Muscle layer of colon (tissue), 2 donors: ENCODE data around the gene CLIC3.

Experiments
- H3K27ac ChIP-seq: one replicate; pipeline ENCODE4 v1.7.0; 2013; ENCODE audit warnings: low read depth, mild to moderate bottlenecking, low read length, moderate library complexity
- H3K27me3 ChIP-seq, 2 donors: one replicate each; pipeline ENCODE4 v1.7.0; 2013; ENCODE audit warnings: low read length in 2 of 2, mild to moderate bottlenecking in 2 of 2; ENCODE audit not compliant: insufficient read depth in 2 of 2, control insufficient read depth in 1 of 2
- H3K36me3 ChIP-seq: one replicate; pipeline ENCODE4 v1.7.0; 2013; ENCODE audit warnings: mild to moderate bottlenecking, low read length; ENCODE audit not compliant: insufficient read depth
- H3K4me1 ChIP-seq: one replicate; pipeline ENCODE4 v1.7.0; 2013; ENCODE audit warnings: mild to moderate bottlenecking, low read length; ENCODE audit not compliant: insufficient read depth
- H3K4me3 ChIP-seq, 2 donors: one replicate each; pipeline ENCODE4 v1.7.0; 2013; ENCODE audit warnings: low read length in 2 of 2, low read depth in 1 of 2, mild to moderate bottlenecking in 1 of 2, moderate library complexity in 1 of 2
- H3K9ac ChIP-seq: one replicate; pipeline ENCODE4 v1.7.0; 2013; ENCODE audit warnings: low read length
- H3K9me3 ChIP-seq: one replicate; pipeline ENCODE4 v1.7.0; 2013; ENCODE audit warnings: mild to moderate bottlenecking, low read length
- donor health status: abdominal sarcoma.
- donor health status: Adenocarcinoma of cecum.

CLIC3 gene

DNA sequence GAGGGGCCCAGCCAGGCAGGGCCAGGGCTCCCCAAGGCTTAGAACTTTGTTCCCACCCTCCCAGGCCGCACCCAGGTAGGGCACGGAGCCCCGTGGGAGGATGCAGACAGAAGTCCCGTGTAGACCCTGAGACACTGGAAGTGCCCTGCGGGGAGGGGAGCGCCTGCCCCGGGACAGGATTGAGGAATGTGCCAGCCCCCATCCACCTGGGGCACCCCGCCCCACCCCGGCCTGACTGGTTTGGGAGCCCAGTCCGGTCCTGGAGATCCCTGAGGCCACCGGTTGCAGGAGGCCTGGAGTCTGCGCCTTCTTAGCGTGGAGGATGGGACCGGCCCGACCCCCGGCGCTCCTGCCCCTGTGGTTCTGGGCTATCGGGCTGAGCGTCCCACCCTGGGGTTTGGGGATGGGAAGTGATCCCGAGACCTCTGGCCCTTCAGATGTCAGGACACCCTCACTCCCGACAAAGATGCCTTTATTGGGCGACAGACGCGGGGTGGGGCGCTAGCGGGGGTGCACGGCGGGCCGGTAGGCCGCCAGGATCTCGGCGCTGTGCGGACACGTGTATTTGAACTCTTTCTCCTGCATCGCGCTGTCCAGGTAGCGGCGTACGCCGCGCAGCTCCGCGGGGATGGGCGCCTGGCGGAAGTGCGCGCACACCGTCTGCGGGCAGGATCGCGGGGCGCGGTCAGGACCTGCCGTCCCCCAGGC, 2.0 kb downstream of the CLIC3 start:
- H3K4me1 ChIP-seq, result peaks cover 17% of the 10 kb centered on the region
- H3K4me3 ChIP-seq, result no peak overlapping the region

DNA sequence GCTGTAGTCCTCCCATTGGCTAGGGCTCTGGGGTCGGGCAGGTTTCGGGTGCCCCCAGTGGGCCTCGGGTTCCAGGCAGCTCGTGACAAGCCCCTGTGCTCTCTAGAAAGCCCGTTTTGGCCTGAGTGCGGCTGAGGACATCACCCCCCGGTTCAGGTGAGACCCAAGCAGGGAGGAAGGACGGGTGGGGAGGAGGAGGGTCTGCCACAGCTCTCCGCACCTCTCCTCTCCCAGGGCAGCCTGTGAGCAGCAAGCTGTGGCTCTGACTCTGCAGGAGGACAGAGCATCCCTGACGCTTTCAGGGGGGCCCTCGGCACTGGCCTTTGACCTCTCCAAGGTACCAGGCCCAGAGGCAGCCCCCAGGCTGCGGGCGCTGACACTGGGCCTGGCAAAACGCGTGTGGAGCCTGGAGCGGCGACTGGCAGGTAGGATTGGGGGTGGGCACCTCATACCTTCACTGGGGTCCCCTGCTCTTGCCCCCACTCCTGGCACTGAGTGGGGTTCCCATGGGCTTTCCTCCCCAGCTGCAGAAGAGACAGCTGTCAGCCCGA, 3.5 kb downstream of the CLIC3 start:
- Histone ChIP-seq H3K36me3 (no peaks in the 10 kb centered on the region), H3K9me3 (no peaks in the 10 kb centered on the region), H3K27me3 (peaks cover 13 to 46% of the 10 kb centered on the region in 2 donors), H3K27ac (peak overlapping the region; percentile 76), H3K4me3 (peak overlapping the region; percentile 81 to 84), H3K9ac (no peak overlapping the region), H3K4me1 (peaks cover 17% of the 10 kb centered on the region)

More for the DNA sequence above, 2.0 kb downstream of the CLIC3 start:
- Histone ChIP-seq H3K9ac (no peak overlapping the region), H3K27ac (no peak overlapping the region), H3K36me3 (no peaks in the 10 kb centered on the region), H3K9me3 (no peaks in the 10 kb centered on the region), H3K27me3 (peaks cover 13 to 46% of the 10 kb centered on the region in 2 donors)

DNA sequence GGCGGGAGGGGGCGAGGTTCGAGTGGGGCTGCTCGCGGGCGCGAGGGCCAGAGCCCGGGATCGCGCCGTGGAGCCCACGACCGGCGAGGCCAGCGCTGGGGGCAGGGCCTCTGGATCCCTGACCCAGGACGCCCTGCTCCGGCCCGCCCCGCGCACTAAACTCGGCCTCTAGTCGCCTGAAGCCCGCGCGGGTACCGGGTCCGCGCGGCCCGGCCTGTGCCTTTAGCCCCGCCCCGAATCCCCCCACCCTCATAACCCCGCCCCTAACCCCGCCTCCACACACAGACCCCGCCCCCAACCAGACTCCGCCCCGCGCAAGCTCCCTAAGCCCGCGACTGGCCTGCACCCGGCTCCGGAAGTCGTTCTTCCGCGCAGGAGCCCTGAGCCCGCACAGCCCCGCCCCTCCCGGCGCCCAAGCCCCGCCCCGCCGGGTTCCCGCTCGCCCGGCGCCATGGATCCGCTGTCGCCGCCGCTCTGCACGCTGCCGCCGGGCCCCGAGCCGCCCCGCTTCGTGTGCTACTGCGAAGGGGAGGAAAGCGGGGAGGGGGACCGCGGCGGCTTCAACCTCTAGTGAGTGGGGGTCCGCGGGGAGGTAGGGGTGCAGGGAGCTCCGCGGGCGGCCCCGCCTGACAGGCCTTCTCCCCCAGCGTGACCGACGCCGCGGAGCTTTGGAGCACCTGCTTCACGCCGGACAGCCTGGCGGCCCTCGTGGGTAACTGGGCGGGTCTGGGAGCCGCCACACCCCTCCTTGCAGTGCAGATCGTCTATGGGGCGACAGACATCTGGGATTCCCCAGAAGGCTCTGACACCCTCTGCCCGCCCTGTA, 4.2 kb downstream of the CLIC3 start, which contains the start of gene PAXX:
TSS of gene PAXX (plus strand) at position 430 of the 826 bp plus-strand sequence. CDS start at position 452, 22 bp downstream.
- H3K9ac ChIP-seq, result no peak within 1 kb of the TSS
- peak within 1 kb of the TSS; percentile 81 to 84 for H3K4me3 ChIP-seq
- H3K27me3 ChIP-seq, result peaks cover 12 to 42% of the 10 kb centered on the region in 2 donors
- H3K36me3 ChIP-seq, result no peaks in the 10 kb centered on the region
- peaks cover 17% of the 10 kb centered on the region for H3K4me1 ChIP-seq
- H3K9me3 ChIP-seq, result no peaks in the 10 kb centered on the region
- H3K27ac ChIP-seq, result peak within 1 kb of the TSS; percentile 76

DNA sequence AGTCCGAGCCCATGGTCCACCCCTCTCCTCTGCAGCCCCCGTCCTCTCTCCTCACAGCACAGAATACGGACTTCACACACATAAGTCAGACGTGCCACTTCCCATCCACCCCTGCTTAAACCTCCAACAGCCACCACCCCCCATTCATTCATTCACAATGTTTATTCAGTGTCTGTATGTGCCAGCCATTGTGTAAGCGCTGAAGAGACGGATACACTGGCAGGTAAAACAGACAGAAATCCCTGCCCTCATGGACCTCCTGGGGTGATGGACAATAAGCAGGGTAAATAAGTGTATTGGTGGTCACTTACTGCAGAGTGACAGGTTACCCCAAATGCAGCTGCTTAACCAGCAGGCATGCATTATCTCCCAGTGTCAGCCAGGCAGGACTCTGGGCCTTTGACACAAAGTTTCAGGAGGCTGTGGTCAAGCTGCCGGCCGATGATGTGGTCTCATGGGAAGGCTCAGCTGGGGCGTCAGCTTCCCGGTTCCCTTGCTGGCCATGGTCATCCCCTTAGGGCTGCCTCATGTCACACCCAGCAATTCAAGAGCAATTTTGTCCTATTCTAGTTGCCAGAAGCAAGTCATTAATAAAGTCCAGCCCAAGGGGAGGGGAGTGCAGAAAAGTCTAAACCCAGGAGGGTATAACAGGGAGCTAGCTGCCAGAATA, 6.0 kb downstream of the CLIC3 start:
- H3K4me3 ChIP-seq, result no peak overlapping the region
- H3K9me3 ChIP-seq, result no peaks in the 10 kb centered on the region
- peaks cover 0 to 34% of the 10 kb centered on the region in 2 donors for H3K27me3 ChIP-seq
- H3K9ac ChIP-seq, result no peak overlapping the region
- peaks cover 11% of the 10 kb centered on the region for H3K4me1 ChIP-seq
- H3K36me3 ChIP-seq, result no peaks in the 10 kb centered on the region
- H3K27ac ChIP-seq, result no peak overlapping the region

DNA sequence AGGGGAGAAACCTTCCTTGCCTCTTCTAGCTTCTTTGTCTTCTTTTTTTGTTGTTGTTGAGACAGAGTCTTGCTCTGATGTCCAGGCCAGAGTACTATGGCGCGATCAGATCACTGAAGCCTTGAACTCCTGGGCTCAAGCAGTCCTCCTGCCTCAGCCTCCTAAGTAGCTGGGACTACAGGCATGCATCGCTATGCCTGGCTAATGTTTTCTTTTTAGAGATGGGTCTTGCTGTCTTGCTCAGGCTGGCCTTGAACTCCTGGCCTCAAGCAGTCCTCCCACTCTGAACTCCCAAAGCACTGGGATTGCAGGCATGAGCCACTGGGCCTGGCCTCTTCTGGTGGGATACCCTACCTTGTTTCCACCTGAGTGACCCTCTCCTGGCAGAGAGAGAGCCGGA, 7.5 kb downstream of the CLIC3 start:
- H3K4me3 ChIP-seq, result no peak overlapping the region
- H3K36me3 ChIP-seq, result no peaks in the 10 kb centered on the region
- H3K27ac ChIP-seq, result no peak overlapping the region
- H3K9ac ChIP-seq, result no peak overlapping the region
- H3K27me3 ChIP-seq, result peaks cover 0 to 34% of the 10 kb centered on the region in 2 donors
- H3K4me1 ChIP-seq, result peaks cover 11% of the 10 kb centered on the region
- no peaks in the 10 kb centered on the region for H3K9me3 ChIP-seq

DNA sequence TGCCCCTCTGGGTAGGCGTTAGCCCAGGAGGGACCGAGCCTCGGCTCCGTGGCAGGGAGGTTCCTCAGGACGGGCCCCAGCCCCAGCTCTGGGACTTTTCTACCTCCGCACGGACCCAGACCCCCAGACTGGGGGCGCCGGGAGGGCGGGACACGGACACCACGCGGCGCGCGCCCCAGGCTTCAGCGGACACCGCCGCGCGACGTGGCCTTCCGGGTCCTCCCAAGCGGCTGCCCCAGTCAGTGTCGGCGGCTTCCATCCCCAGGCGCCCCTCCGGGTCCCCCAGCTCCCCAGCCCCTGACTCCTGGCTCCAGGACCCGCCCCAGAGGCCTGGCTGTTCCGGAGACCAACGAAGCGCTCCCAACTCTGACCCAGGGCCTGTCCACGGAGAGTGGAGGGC, 10.5 kb downstream of the CLIC3 start:
- no peaks in the 10 kb centered on the region for H3K9me3 ChIP-seq
- no peaks in the 10 kb centered on the region for H3K36me3 ChIP-seq
- H3K27ac ChIP-seq, result no peak overlapping the region
- no peaks in the 10 kb centered on the region for H3K4me1 ChIP-seq
- H3K27me3 ChIP-seq, result peaks cover 0 to 36% of the 10 kb centered on the region in 2 donors
- H3K9ac ChIP-seq, result no peak overlapping the region
- H3K4me3 ChIP-seq, result no peak overlapping the region

DNA sequence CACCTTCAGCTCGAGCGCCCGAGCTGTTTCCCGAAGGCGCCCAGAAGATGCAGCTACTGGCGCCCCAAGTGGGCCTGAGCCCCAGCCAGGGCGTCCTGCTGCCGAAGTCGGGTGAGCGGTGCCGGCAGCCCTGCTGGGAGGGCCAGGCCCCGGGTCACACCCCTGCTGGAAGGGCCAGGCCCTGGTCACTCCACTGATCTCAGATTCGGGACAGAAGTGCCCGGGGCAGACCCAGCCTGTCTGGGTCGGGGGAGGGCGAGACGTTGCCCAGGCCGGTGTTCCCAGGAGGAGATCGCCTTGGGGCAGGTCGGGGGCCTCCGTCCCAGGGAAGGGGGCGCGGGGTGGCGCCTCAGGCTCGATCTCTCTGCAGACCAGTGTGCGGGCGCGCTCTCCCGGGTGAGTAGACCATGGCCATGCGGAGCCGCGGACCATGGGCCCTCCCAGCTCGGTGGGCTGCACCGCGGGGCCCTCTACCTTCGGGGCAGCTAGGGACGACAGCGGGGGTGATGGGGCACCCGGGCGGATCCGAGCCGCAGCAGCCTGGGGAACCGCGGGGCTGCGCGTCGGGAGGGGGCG, 11.3 kb downstream of the CLIC3 start:
- Histone ChIP-seq H3K9ac (no peak overlapping the region), H3K4me1 (no peaks in the 10 kb centered on the region), H3K27ac (no peak overlapping the region), H3K9me3 (no peaks in the 10 kb centered on the region), H3K27me3 (peaks cover 0 to 36% of the 10 kb centered on the region in 2 donors), H3K4me3 (no peak overlapping the region), H3K36me3 (no peaks in the 10 kb centered on the region)

DNA sequence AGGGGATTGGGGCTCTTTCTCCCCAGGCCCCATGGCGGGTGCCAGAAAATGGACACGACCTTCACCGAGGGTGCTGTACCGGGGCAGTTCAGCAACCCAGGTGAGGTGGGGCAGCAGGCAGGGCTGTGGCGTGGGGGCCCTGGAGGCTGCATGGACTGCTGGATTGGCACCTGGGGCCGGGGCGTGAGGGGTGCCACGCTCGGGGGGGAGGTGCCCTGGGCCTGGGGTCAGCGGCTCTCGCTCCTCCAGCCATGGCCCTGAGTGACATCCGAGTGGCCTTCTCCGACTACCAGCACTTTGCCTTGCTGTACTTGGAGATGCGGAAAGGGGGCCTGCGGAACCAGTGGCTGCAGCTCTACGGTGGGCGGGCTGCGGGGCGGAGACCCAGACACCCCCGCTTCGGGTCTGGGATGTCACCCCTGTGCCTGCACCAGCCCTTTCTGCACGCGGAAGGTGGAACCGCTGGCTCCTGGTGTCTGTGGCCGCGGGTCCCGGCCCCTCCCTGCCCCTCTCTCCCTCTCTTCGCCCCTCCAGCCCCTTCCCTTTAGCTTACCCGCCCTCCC, 11.8 kb downstream of the CLIC3 start:
- Histone ChIP-seq H3K27me3 (peaks cover 0 to 36% of the 10 kb centered on the region in 2 donors), H3K36me3 (no peaks in the 10 kb centered on the region), H3K9me3 (no peaks in the 10 kb centered on the region), H3K27ac (no peak overlapping the region), H3K9ac (no peak overlapping the region), H3K4me1 (no peaks in the 10 kb centered on the region), H3K4me3 (no peak overlapping the region)

DNA sequence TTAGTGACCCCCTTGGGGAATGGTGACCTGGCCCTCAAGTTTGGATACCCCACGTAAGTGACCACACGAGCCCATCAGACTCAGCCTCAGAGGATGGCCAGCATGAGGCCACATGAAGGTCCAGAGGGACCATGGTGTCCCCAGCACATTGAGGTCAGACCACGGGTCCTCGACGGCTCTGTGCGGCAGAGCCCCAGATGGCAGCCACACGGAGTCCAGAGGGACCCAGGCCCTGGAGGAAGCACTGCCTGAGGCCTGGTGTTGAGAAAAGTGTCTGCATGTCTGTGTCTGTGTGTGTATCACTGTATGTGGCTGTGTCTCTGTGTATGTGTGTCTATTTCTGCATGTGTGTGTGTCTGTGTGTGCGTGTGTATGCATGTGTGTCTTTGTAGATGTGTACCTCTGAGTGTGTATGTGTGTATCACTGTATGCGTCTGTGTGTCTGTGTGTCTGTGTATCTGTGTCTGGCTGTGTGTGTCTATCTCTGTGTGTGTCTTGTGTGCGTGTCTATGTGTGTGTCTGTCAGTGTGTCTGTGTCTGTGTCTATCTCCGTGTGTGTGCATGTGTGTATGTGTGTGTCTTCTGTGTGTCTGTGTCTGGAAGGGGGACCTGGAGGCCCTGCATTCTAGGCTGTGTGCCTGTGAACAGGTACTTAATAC, 12.6 kb downstream of the CLIC3 start:
- Histone ChIP-seq H3K27ac (no peak overlapping the region), H3K4me1 (no peaks in the 10 kb centered on the region), H3K9me3 (no peaks in the 10 kb centered on the region), H3K36me3 (no peaks in the 10 kb centered on the region), H3K9ac (no peak overlapping the region), H3K27me3 (peaks cover 0 to 36% of the 10 kb centered on the region in 2 donors), H3K4me3 (no peak overlapping the region)

DNA sequence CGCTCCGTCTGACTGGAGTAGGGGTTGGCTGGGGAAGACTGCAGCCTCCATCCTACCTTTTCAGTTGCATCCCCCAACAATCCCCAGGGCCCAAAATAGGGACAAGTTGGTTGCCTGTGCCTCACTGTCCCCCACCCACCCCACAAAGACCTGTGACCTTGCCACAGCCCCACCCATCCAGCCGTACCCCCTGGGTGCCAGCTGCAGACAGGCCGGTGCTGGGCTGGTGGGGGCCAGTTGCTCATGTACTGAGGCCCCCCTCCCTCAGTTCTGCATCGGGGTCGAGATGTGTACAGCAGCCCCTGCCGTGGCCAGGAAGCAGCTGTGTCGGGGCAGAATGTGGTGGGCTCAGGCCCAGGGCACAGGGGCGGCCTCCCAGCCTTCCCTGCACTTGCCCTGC, 13.2 kb downstream of the CLIC3 start:
- Histone ChIP-seq H3K27ac (no peak overlapping the region), H3K4me3 (no peak overlapping the region), H3K9ac (no peak overlapping the region), H3K4me1 (no peaks in the 10 kb centered on the region), H3K27me3 (peaks cover 0 to 36% of the 10 kb centered on the region in 2 donors), H3K36me3 (no peaks in the 10 kb centered on the region), H3K9me3 (no peaks in the 10 kb centered on the region)
